Measurements from ENCODE around the gene ZBTB48.

The ZBTB48 gene

DNA sequence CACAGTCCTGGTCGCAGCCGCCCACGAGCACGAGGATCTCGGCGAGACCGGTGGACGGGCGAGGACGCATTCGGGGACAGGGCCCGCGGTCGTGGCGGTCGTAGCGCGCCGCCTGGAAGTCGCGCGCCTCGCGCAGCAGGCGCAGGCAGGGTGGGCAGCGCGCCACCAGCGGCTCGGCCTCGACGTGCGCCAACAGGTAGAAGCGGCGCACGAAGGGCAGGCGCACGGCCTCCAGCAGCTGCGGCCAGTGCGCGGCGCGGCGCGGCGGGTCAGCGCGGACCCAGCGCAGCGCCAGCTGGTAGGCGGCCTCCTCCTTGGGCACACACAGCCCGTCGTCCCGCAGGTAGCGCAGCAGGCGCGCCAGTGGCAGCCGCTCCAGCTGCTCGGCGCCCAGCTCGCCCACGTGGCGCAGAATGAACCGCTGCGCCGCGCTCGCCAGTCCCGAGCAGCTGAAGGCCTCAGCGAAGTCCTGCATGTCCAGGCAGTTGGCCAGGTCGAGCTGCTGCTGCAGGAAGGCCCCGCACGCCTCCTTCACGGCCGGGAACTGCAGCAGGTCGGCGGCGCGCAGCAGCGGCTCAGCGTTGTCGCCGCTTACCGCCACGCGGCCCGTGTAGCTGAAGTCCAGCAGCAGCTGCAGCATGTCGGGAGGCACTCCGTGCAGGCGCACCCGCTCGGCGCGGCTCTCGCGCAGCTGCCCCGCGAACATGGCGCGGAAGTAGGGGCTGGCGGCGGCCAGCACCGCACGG is 22.3 kb downstream of the ZBTB48 start:
- FAIRE-seq, result no peak
- 0 out of 2 replicates have a peak, but pooled peaks have one; percentile 4 for TF ChIP-seq POLR2A (IDR thresholded peaks at IDR 0.05; ENCODE audit: low read depth, low read length)
- DNase-seq (ENCODE audit: insufficient read length, low spot score), result no peak

DNA sequence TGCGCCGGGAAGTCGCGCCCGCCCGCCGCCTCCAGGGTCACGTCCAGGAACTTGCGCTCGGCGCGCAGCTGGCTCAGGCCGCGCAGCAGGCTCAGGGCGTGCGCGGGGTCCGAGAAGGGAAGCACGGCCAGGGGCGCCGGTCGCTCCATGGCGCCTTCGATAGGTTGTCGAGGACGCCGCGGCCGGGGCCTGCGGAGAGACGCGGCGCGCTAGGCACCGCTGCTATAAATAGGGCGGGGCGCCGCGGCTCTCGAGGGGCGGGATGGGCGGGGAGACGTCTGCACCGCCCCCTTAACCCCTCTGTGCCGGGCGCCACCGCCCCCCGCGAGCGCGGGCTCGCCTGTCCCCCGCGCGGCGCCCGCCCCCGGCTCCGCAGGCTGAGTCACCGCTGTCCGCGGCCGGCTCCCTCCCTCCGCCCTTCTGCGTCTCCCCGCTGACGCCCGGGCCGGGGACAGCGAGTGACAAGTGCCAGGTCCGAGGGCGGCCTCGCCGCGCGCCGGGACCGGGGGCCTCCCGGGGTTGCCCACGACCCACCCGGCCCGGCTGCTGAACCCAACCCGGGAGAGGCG is 23.0 kb downstream of the ZBTB48 start, which contains the start of gene KLHL21:
Gene KLHL21 (minus strand): TSS at position 201 of the 569 bp plus-strand sequence. CDS start 52 bp downstream, at position 149.
- peak; percentile 89 for TF ChIP-seq POLR2A (IDR thresholded peaks at IDR 0.05; ENCODE audit: low read depth, low read length)
- DNase-seq (ENCODE audit: insufficient read length, low spot score) (peak; percentile 66), FAIRE-seq (no peak)

DNA sequence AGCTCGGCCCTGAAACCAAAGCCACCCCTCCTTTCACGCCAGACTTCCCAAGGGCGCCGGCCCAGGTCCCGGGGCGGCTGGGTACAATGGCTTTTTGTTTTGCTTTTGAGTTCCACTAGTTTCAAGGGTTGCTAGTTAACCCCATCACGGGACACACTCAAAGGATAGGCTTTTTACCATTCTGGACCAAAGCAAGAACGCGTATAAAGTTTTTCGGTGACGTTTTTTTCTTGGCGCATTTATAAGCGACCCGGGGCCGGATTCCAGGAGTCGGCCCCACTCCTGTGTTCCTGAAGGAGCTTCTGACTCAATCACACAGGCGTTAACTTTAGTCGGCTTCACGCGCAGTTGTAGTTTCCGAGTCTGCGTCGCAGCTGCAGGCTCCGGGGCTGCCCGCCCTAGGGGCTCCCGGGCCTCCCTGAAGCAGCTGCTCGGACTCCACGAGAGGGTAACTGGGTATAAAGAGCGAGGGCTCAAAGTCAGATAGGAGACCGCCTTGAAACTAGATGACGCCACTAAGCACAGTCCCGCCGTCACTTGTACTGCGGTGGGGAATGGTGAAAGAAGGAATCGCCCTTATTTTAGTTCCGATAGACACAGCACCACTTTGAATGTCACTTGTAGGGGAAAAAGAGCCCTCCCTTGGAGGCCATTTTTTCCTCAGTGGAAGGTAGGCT is 23.6 kb downstream of the ZBTB48 start:
- DNase-seq (ENCODE audit: insufficient read length, low spot score), result no peak
- TF ChIP-seq POLR2A (IDR thresholded peaks at IDR 0.05; ENCODE audit: low read depth, low read length), result no peak
- FAIRE-seq, result no peak

DNA sequence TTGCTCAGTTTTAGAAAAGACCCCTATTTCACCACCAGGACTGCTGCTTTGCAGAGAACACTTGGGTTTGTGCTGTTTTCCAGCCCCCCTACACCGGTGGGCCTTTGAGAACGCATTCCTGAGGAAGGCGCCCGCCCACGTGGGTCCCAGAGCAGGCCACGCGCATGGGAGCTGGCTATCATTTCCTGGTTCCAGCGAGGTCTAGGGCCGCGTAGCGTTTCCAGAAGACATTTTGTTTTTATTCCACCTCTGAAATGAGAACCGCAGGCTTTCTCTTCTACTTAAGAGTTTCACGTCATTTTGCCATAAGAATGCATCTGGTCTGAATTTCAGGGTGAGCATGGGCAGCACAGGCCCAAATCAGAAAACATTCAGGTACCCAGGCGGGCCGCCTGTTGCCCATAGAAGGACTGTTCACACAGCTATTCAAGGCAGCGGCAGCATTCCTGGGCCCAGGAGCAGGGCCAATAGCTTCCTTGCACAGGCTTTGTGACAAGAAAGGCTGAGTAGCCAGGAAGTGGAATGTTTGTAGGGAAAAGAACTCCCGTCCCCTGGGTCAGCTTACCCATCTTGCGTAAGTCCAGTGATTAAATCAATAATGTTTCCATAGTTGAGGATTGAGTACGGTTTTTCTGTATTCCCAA is 24.2 kb downstream of the ZBTB48 start:
- no peak for TF ChIP-seq POLR2A (IDR thresholded peaks at IDR 0.05; ENCODE audit: low read depth, low read length)
- DNase-seq (ENCODE audit: insufficient read length, low spot score), result no peak
- no peak for FAIRE-seq

DNA sequence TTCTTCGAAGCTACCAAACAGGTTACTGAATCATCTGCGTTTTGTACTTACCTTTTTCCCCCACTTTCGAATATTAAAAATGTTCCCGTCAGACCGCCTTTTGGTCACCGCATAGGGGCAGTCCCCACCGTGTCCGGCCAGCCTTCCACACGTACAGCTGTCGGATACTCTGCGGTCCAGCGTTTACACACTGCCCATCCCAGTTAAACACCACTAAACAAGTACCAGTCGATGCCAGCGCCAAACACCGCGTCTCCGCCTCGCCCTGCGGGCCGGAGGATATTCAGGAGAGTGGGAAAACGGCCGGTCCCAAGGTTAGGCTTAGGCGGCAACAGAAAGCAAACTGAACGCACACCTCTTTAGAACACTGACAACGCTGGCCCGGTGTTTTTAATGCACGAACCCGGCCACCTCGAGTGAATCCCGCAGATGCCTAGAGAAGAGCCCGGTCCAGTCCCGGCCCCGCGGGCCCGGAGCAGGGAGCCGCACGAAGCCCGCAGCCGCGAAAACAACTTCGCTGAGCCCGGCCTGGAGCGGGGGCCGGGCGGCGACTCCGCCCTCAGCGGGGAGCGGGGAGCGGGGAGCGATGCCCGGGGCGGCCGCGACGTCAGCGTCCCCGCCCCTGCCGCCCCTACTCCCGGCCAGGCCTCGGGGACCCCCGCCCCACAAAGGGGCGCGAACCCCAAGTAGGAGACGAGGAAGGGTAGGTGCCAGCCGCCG is 33.0 kb downstream of the ZBTB48 start:
- FAIRE-seq, result peak; percentile 6
- peak; percentile 42 for DNase-seq (ENCODE audit: insufficient read length, low spot score)
- TF ChIP-seq POLR2A (IDR thresholded peaks at IDR 0.05; ENCODE audit: low read depth, low read length), result peak; percentile 31; the same call in 1 of the 2 replicates

DNA sequence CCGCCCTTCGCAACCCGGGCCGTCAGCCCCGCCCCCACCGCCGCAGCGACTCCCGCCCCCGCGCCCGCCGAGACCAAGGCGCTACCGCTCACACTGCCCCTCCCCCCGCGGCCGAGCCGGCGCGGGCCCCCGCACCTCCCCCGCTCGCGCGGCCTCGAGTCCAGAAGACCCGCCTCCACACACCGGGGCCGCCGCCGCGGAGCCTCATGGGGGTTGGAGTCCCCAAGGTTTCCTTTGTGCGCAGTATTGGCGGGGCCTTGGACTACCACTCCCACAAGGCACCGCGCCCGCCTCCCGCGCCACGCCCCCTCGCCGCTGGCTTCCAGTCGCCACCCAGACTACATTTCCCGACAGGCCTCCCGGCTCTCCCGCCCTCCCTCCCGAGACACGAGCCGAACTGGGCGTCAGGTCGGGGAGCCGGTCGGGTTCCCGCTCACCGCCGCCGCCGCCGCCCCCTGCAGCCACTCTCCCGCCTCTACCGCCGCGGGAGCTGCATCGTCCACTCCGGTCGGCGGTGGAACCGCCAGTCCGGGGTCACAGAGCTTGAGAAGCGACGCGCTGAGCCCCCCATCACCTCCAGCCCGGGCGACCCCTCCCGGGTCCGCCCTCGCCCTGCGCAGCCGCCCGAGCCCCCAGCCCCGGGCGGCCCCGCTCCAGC is 33.7 kb downstream of the ZBTB48 start, which contains the start of gene PHF13:
Gene PHF13 (plus strand): TSS at position 371 of the 658 bp plus-strand sequence. CDS start 336 bp downstream, outside the sequence.
- DNase-seq (ENCODE audit: insufficient read length, low spot score), result peak; percentile 95
- TF ChIP-seq POLR2A (IDR thresholded peaks at IDR 0.05; ENCODE audit: low read depth, low read length), result no peak
- peak; percentile 41 for FAIRE-seq

DNA sequence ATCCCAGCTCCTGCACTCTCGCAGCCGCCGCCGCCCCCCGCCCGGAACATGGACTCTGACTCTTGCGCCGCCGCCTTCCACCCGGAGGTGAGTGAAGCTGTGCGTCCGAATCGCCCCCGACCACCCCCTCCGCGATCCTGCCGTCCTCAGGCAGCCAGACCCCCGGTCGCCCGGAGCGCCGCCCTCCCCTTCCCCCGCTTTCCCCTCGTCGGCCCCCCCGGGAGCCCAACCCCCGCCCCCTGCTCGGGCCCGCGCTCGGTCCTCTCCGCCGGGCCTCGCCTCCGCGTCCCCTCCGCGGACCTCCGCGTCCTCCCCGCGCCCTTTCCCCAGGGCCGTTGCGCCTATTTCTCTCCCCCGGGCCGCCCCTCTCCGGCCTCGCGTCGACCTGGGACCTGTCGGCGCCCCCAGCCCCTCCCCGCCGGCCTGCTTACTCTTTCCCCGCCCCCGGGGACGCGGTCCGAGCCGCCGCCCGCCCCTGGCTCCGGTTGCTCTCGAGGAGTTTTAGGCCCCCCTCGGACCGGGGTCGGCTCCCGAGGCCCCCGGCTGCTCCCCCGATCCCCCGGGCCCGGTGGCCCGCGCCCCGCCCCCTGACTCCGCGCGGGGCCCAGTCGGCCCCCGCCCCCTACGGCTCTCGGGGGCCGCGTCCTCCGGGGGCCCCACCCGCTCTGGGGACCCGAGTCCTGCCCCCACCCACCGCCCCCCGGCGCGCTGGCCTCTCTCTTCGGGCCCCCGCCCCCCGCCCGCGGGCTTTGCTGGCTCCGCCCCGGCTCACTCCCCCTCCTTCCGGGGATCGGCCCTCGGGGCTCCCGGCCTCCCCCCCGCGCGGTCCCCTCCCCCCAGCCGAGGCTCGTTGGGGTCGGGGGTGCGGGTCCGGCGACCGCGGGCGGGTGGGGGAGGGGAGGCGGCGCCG is 34.5 kb downstream of the ZBTB48 start:
- DNase-seq (ENCODE audit: insufficient read length, low spot score) (no peak), FAIRE-seq (no peak)
- TF ChIP-seq POLR2A (IDR thresholded peaks at IDR 0.05; ENCODE audit: low read depth, low read length), result no peak

DNA sequence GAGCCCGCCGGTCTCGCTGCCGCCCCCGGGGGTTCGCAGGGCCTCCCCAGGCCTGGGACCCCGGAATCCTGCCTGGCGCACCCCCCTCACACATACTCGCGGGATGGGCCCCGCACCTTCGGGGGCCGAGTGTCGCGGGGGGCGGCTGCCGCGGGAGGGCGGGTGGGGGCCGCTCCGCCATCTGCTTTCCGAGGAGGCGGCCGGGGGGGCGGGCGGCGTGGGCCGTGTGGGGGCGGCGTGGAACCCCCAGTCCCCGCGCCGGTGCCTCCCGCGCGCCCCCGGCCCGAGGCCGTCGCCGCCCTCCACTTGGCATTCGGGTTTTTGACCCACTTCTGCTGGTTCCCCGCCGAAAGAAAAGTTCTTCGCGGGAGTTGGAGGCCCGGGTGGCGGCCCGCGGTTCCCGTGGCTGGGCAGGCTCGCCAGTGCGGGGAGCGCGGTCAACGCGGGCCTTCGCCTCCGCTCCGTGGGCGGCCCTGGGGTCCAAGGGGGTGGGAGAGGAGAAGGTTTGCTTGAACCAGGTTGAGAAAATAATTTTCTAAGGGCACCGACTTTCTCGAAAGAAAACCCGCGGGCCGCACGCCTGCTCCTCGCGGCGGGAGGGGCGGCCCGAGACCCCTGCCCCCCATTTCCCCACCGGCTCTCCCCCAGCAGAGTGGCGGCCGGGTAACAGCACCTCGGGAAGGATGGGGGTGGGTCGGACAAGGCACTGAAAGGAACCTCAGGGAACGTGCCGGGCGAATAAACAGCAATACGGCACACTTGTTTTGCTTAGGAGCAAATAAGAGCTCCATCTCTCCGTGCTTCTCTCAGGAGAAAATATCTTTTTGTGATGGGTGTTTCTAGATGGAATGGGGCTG is 35.4 kb downstream of the ZBTB48 start:
- DNase-seq (ENCODE audit: insufficient read length, low spot score) (no peak), FAIRE-seq (no peak)
- no peak for TF ChIP-seq POLR2A (IDR thresholded peaks at IDR 0.05; ENCODE audit: low read depth, low read length)

DNA sequence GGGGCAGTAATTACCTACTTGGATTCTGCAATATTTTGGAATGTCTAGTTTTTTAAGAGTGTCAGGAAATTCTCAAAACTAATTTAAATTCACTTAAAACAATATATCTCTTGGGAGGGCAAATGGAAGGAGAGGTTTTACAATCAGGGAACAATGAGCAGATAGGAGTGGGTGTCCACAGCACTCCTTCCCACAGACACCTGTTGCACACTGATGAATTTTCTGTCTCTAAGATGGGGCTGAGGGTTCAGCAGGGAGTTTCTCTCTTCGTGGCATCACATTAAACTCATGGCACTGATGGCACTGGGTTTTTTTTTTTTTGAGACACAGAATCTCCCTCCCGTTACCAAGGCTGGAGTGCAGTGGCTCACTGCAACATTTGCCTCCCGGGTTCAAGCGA is 39.3 kb downstream of the ZBTB48 start:
- no peak for TF ChIP-seq POLR2A (IDR thresholded peaks at IDR 0.05; ENCODE audit: low read depth, low read length)
- FAIRE-seq, result no peak
- no peak for DNase-seq (ENCODE audit: insufficient read length, low spot score)

DNA sequence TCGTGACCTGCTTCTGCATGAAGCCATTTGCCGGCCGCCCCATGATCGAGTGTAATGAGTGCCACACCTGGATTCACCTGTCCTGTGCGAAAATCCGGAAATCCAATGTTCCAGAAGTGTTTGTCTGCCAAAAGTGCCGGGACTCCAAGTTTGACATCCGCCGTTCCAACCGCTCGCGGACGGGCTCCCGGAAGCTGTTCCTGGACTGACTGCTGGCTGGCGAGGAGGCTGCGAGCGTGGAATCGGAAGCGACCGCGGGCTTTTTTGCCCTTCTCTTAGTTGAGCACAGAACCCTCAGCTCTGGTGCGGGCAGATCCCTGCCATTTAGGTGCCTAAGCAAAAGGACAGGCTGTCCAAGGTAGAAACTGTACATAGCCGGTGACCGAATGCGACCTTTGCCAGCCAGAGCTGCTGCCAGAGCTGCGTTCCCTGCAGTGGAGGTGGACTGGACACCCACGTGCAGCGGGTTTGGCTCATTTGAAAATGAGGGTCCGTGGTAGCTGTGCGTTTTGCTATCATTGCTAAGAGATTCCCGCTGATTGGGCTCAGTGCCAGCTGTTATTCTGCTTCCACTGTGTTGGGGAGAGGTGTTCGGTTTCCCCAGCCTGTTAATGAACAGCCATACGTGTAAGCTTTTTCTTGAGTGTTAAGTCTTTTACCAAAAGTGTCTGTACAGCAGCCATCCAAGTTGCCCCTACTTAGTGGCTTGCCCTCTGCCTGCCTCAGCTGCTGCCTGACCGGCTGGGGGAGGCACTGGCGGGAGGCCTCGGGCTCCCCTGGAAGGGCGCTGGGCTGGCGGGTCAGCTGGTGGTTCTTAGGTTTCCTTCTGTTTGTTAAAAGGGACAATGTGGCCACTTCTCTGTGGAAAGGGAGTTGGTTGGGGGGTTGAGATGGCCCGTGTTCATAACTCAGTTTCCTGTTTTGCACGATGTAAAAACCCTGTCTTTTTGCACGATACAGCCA is 41.9 kb downstream of the ZBTB48 start:
- FAIRE-seq (no peak), DNase-seq (ENCODE audit: insufficient read length, low spot score) (no peak)
- TF ChIP-seq POLR2A (IDR thresholded peaks at IDR 0.05; ENCODE audit: low read depth, low read length), result no peak
